ENCODE data around the gene SYCE3.

SYCE3 gene

DNA sequence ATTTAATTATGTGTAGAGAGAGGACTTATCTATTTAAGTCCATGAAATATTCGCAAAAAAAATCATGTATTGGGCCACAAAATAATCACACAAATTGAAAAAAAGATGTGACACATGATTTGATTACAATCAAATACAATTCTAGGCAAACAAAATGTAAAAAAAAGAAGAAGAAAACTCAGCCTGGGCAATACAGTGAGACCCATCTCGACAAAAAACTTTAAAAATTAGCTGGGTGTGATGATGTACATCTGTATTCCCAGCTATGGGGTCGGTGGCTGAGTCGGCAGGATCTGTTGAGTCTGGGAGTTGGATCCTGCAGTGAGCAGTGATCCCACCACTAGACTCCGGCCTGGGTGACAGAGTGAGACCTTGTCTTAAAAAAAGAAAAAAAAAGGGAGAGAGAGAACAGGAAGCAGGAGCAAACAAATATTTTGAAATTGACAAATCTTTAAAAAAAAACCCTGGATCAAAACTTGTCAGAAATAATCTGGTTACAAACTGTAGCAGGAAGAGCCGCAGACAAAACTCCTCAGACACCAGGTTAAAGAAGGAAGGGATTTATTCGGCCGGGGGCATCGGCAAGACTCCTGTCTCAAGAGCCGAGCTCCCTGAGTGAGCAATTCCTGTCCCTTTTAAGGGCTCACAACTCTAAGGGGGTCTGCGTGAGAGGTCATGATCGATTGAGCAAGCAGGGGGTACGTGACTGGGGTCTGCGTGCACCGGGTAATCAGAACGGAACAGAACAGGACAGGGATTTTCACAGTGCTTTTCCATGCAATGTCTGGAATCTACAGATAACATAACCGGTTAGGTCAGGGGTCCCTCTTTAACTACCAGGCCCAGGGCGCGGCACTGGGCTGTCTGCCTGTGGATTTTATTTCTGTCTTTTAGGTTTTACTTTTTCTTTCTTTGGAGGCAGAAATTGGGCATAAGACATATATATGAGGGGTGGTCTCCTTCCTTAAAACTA is 29.6 kb downstream of the SYCE3 start:
- in situ Hi-C loops (cut with MboI; ENCODE audit: low sequenced_read_pairs) = no loop called here

DNA sequence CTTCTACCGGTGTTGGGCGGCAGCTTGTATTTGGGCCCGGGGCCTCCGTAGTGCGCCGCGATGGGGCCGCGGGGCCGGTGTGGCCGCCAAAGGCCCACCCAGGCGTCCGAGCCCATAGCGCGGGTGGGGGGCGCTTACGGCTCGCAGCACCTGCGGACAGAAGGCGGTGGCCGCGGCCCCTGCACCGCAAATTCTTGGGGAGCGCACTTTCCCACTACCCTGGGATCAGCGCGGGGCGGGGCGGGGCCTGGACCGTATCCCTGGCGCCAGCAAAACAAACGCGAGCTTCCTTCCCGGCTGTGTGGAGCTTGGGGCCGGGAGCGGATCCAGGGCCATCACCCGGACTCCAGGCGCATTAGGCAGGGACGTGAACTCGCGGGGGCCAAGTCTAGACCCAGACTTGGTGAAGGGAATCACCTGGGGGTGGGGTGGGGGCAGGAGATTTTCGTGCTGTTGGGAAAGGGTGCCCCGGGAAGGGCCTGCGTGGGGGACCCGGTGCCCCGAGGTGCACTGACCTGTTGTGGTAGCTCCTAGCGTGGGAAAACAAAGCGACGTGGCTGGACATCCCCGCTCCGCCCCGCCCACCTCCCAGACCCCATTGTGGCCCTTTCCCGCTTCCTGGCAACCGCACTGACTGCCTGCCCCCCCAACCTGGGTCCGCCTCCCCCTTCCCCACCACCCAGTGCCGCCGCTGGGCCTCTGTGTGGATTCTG is 30.6 kb downstream of the SYCE3 start:
- in situ Hi-C loops (cut with MboI; ENCODE audit: low sequenced_read_pairs) = no loop called here

DNA sequence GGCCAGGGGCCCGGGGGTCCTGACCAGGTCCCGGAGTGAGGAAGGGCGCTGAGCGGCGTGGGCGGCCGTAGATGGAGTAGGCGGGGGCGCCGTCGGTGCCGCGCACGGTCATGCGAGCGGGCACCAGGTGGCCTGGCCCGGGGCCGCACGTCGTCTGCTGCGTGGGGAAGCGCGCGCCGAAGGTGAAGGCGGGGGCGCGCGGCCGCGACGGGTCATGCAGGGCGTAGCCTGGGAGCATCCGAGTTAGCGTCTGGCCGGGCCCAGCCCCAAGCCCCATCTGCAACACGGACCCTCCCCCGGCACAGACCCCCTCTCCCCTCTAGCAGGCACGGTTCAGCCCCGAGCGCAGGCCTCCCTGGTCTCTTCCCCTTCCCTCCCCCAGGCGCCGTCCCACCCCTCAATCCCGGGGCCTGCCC is 31.2 kb downstream of the SYCE3 start:
- in situ Hi-C loops (cut with MboI; ENCODE audit: low sequenced_read_pairs) = no loop called here

DNA sequence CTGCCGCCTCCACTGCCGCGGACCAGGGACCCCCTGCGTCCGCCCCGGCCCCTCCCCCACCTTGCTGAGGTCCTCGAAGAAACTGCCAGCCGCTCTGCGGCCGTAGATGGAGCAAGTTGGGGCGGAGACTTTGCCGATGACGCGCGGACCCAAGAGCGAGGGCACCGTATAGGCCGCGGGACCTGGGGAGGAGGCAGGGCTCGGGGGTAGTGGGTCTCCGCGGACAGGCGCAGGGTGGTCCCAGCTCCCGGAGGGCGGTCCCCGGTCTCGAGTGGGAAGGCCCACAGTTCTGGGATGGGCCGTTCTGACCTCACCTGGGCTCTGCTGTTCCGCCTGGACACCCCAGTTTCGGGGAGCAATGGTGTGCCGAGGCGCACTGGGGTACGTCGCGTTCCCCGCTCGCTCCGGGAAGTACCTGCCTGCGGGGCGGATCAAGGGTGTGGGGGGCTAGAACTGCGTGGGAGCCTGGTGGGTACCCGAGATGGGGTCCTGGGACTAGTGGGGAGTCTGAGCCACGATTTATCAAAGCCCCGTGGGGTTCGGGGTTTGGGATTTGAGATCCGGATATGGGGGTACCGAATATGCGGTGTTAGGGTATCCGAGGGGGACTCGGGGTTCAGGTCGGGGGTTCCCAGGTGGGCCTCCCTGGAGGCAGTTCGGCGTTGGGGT is 31.7 kb downstream of the SYCE3 start:
- in situ Hi-C loops (cut with MboI; ENCODE audit: low sequenced_read_pairs) = no loop called here

DNA sequence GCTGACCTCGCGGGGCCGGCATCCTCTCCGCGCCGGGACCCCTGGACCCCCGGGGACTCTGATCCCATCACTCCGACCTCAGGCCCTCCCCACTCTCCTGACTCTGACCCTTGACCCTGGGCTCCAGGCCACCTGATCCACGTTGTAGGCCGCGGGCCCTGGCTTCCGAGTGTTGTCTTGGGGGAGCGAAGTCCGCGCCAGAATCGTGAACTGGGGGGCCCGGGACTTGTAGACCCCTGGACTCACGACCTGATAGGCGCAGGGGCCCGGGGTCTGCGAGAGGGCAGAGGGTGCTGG is 32.2 kb downstream of the SYCE3 start:
- in situ Hi-C loops (cut with MboI; ENCODE audit: low sequenced_read_pairs) = no loop called here

DNA sequence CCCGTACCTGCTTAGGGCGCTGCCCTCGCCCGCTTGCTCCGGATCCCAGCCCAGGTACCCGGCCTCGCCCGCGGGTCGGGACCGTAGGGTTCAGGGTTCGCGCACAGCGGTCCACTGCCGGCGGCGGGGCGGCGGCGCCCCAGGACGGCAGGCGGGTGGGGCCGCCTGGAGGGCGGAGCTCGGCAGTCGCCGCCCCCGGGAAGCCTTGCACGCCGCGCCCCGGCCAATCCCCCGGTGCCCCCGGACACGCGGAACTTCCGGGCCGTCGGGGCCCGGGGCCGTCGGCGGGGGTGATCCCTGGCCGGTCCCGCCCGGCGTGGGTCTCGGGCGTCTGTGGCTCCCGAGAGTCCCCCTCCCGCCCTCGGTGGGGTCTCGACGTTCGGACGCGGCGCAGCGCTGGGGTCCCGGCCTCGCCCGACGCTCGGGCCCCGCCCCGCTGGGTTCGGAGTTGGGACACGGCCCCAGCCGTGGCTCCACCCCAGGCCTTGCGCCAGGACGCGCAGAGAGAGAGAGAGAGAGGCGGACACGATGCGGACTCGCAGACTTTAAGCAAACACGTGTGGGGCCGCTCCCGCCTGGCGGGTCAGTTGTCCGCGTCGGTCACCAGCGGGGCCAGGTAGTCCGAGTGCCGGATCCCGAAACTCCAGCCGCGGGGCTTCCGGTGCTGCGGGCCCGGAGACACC is 32.7 kb downstream of the SYCE3 start, which contains the start of gene TYMP:
Gene TYMP, minus strand, starts transcription at position 116 of the 683 bp plus-strand sequence. CDS start 303 bp downstream, outside the sequence.
- in situ Hi-C loops (cut with MboI; ENCODE audit: low sequenced_read_pairs) = no loop called here

DNA sequence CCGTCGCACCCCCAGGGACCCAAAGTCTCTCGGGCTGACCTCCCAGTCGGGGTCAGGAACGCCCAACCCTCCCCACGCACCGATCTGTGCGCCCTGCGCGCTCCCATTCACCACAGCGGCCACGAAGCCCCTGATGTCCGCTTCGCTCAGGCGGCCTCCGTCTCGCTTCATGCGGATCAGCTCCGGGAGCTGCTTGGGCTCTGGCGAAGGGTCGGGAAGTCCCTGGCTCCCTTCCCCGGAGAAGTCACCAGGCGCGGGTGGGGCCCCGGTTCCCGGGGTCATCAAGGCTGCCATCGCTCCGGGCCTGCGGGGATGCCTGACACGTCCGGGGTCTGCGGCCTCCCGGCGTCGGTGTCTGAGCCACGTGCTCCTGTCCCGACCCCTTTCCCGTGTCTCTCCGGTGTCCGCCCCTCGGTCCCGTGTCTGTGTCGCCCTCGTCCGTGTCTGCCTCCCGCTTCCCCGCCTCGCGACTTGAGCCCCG is 33.3 kb downstream of the SYCE3 start:
- in situ Hi-C loops (cut with MboI; ENCODE audit: low sequenced_read_pairs) = no loop called here

DNA sequence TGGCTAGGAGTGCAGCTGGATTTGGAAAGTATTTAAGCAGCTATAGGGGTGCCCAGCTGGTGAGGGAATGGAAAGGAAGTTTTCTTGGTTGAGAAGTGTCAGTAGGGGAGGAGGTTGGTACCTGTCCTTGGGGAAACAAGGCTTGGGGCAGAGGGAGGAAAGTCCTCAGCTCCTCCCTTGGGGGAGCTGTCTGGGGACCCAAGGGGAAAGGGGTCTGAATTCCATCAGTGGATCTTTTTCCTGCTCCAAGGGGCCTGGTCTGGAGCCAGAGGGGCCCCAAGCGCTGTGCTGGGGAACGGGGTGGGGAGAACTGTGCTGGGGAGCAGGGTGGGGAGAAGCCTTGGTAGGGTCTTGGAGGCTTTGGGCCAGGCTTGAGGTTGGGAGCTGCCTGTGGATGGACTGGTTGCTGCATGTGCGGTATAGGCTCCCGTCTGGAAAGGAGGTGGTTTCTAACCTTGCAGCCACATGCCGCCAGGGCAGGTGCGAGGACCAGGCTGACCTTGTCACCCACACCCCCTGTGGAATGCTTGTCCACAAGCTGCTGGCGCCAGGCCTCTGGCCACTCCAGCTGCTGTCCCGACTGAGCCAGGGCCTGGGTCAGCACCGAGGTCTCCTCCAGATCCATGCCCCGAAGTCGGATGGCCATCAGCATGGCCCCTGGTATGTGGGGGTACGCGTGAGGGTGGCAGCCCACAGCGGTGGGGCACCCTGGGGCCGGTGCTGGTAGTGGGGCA is 33.9 kb downstream of the SYCE3 start:
- in situ Hi-C loops (cut with MboI; ENCODE audit: low sequenced_read_pairs) = no loop called here

DNA sequence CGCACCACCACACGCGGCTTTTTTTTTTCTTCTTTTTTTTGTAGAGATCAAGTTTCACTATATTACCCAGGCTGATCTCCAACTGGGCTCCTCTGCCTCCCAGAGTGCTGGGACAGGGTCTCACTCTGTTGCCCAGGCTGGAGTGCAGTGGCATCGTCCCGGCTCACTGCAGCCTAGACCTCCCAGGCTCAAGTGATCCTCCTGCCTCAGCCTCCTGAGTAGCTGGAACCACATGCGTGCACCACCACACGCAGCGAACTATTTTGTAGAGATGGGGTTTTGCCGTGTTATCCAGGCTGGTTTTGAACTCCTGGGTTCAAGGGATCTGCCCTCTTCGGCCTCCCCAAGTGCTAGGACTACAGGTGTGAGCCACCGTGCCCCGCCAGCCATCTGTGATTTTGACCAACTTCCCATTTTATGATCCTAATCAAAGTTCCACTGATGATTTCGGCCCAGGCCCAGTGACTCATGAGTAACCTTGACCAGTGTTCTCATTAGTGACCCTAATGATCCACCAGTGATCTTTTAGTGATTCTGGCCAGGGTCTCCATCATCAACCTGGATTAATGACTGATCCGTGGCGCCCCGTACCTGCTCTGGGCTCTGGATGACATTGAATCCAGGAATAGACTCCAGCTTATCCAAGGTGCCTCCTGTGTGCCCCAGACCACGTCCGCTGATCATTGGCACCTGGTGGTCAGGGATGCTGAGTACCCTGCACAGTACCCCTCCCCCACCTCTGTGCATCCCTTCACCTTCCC is 34.6 kb downstream of the SYCE3 start:
- in situ Hi-C loops (cut with MboI; ENCODE audit: low sequenced_read_pairs) = no loop called here

DNA sequence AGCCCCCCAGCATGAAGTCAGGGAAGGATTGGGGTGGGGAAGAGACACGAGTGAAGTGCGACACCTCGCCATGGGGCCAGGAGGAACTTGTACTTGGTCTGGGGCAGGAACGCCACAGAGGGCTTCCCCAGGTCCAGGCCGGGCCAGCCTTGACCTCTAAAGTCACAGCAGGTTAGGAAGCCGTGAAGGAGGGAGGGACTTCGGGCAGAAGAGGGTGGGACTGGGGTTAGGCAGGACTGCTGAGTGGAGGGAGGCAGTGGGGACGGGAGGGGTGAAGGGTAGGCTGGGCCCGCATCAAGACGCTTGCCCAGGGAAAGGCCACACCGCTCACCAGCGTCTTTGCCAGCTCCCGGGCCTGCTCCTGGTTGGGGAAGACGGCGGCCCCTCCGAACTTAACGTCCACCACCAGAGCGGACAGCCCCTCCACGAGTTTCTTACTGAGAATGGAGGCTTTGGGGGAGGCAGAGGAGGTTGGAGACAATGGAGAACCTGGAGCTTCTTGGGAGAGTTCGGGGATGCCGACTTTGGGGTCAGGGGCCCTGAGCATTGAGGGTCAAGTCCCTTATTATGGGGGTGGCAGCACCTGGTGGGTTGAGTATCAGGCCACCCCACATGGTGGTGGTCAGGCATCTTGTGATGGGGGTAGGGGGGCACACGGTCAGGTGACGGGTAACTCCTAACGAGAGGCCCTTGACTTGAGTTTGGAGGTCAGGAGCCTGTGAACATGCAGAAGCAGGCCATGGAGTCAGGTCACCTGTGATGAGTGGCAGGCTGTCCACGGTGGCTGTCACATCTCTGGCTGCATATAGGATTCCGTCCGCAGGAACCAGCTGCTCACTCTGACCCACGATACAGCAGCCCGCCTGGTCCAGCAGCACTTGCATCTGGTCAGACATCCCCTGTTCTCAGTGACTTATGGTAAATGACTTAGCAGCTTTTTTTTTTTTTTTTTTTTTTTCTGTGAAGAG is 35.6 kb downstream of the SYCE3 start:
- in situ Hi-C loops (cut with MboI; ENCODE audit: low sequenced_read_pairs) = no loop called here

DNA sequence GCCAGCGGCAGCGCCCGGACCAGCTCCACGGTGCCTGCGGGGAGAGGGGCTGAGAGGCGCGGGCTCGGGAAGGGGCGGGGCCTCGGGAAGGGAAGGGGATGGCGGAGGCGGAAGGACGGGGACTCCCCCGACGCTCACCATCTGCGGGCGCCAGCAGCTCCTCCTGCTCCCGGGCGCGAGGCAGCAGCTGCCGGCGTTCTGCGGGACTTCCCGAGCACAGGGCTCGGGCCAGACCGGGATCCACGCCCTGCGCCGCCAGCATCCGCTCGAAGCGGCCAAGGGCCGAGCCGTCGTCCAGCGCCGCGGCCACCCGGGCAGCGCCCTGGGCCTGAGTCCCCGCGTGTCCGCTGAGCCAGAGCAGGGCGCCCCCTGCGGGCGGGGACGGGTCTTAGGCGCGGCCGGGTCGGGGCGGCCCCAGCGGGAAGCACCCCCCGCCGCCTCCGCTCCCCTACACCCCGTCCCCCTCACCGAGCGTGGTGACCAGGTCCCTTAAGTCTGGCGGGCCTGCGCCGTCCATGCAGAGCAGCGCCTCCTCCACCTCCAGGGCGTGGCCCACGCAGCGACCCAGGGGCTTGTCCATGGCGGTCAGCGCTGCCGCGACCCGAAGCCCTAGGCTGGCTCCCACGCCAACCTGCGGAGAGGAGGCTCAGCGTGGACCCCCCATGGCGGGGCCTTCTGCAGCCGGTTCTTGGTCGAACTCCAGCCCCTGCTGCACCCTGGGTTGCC is 36.4 kb downstream of the SYCE3 start:
- in situ Hi-C loops (cut with MboI; ENCODE audit: low sequenced_read_pairs) = no loop called here

DNA sequence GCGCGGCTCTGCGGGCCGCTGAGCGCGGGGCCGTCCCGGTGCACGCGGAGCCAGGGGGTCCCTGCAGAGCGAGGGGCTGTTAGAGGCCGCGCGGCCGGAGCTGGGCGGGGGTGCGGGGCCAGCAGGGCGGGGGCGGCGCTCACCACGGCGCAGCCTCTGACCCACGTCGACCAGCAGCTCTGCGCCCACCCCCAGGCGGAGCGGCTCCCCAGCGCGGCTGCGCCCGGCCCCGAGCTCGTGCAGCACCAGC is 36.9 kb downstream of the SYCE3 start:
- in situ Hi-C loops (cut with MboI; ENCODE audit: low sequenced_read_pairs) = no loop called here

DNA sequence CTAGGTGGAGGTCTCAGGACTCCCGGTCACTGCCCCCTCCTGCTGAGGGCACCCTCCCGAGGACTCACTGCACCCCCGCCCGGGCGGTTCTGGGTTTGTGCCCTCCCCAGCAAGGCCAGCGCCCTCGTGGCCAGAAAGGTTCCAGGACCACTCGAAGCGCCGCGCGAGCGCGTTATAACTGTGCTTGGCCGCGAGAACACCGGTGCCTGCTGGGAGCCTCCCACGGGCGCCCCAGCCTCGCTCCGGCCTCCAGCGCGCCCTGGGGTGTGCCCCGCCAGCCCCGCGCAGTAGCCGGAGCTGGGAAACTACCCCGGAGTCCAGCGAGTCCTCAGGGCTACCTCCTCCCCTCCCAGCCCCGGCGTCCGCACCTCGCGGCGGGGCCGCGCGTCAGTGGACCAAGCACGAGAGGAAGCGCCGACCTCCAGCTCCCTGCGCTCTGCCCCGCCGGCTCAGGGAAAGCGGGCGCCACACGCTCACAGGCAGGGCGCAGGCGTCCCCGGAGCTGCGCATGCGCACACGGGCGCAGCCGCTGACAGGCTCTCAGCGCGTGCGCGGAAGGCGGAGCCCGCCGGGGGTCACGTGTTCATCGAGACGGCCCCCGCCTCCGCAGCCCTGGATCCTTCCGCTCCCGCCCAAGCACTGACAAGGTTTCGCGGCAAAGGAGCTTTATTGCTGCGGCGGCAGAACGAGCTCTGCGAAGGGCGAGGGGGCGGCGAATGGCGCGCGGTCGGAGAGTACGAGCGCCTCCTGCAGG is 37.4 kb downstream of the SYCE3 start, which contains the start of gene SCO2:
Gene SCO2, minus strand, starts transcription at position 495 of the 754 bp plus-strand sequence. CDS start 1,187 bp downstream, outside the sequence.
- in situ Hi-C loops (cut with MboI; ENCODE audit: low sequenced_read_pairs) = no loop called here

DNA sequence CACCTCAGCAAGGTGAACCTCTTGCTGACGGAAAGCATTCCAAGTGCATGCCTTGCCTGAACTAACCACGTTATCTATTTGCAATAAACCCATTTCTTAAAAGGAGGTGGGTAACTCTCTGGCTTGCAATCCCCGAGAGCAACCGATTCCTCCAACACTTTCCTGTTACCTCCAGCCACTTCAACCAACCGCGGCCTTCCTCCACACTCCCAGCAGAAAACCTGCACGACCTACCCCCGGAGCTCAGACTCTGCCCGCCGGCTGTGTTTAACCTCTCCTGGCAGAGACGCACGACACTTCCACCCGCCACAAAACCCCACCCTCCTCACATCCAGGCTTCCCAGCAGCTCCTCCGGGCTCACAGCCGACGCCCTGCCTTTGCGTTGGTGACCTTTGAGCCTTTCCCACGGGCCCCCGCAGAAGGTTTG is 38.0 kb downstream of the SYCE3 start:
- in situ Hi-C loops (cut with MboI; ENCODE audit: low sequenced_read_pairs) = no loop called here

DNA sequence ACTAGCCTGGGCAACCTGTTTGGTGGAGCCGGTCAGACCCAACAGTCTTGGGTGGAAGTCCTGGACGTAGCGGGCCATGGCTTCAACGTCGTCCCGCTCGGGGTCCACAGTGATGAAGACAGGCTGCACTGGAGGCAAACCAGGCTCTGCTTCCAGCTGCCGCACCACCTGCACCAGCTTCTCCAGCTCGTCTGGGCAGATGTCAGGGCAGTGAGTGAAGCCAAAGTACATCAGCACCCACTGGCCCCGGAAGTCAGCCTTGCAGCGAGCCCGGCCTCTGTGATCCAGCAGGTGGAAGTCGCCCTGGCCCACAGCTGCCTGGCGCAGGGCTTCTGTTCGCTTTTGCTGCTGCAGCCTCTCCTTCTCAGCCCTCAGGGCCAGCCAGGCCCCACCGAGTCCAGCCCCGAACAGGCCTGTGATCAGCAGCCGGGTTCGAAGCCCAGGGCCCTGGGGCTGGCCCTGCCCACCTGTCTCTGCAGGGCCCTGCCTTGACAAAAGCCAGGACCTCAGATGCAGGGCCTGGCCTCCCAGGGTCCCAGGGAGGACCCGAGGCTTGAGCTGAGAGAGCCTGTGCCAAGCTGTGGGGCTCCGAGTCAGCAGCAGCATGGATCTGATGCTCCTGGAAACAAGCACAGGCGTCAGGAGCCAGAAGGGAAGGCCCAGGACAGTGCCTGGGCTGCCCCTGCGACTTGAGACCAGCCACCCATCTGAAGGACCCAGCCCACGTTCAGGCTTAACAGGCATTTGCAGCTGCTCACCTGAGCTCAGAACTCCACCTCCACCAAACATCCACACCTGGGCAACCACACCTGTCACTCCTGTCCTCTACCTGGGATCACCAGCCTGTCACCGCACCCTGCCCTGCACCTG is 38.7 kb downstream of the SYCE3 start:
- in situ Hi-C loops (cut with MboI; ENCODE audit: low sequenced_read_pairs) = no loop called here

DNA sequence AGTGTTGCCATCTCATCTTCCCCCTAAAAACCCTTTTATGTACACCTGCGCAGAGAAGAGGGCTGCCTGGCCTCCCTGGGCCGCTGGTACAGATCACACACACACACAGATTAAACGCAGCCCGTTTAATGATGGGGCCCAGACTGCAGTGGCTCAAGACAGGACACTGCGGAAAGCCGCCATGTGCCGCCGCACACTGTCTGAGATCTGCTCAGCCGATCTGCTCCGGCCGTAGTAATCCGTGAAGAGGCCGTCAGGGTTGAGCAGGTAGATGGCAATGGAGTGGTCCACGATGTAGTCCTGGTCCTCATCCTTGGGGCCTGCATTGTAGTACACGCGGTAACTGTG is 39.3 kb downstream of the SYCE3 start:
- in situ Hi-C loops (cut with MboI; ENCODE audit: low sequenced_read_pairs) = no loop called here

Measured in HL-60/S4 treated with phorbol 12-myristate 13-acetate at 8.2 ng/mL for 4 days and 3 days (cell line).